ENCODE results near the gene IP6K3.

IP6K3 gene

GRCh38 chr6:33738879-33739278 is 7.8 kb downstream of the IP6K3 start:
- DNase-seq = no peak

DNA sequence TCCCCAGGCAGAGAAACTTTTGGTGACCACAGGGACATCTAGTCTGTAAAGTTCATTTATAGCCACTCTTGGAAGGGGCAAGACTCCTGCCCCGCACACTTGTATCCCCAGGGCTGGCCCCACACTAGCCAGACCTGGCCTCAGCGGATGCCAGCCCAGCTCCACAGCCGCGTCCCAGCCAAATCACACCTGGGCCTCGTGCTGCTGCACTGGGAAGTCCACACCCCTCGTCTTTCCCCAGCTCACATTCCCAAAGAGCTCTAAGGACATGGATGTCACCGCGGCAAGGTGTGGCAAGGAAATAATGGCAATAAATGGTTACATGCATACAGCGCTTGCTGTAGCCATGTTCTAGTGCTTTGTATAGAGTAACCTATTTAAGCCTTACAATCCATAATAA is 8.6 kb downstream of the IP6K3 start:
- DNase-seq = no peak

DNA sequence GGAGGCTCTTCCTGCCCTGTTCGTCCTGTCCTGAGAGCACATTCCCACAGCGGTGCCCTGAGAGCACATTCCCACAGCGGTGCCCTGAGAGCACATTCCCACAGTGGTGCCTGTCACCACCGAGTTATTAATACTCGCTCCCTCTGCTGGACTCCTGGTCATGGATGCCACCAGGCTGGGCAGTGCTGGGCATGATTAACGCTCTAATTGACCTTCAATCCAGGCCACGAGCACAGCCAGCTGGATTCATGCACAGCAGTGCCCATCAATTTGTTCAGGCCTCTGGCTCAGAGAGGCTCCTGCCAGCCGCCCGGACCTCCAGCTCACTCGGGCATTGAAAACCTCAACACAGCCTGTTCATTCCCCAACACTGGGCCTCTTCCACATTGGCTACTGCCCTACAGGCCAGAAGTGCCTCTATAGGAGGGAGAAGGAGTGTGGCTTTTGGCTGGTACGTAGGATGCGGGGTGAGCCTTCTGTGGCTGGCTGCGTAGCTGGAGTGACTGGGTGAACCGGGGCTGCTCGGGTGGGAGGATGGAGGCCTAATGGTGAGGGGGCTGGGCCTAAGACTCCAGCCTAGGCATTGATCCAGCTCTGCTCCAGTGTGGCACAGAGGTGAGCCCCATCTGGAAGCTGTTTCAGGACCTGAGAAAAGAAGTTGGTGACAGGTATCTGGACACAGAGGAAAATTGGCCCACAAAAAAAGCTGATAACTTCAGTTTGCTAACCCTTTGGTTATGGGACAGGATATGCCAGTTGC is 9.3 kb downstream of the IP6K3 start:
- DNase-seq = no peak

DNA sequence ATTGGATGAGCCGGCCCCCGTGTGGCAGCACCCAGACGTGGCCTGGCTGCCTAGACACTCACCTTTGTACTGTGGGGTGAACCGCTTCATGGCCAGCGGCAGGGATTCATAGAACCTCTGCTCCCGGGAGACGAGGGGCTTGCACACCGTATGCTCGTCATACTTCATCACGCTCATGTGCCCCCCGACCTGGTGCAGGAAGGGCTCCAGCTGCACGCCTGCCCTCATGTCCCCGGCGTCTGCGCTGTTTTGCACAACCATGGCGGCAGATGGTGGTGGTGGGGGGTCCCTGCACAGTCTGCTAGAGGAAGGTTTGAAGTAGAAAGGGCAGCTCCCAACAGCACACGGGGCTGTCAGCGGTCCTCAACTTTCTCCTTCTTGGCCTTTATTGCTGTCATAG is 11.5 kb downstream of the IP6K3 start:
- DNase-seq = no peak

DNA sequence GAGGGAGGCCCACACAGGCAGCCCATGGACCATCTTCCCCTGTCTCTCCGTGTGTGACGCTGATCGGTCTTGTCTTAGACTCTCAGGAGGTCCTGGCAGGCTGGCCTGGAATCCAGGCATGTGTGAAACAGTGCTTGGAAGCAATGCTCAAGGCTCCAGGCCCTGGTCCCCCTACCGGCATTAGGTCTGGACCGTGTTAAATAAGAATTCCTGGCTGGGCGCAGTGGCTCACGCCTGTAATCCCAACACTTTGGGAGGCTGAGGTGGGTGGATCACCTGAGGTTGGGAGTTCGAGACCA is 13.0 kb downstream of the IP6K3 start:
- DNase-seq = no peak

DNA sequence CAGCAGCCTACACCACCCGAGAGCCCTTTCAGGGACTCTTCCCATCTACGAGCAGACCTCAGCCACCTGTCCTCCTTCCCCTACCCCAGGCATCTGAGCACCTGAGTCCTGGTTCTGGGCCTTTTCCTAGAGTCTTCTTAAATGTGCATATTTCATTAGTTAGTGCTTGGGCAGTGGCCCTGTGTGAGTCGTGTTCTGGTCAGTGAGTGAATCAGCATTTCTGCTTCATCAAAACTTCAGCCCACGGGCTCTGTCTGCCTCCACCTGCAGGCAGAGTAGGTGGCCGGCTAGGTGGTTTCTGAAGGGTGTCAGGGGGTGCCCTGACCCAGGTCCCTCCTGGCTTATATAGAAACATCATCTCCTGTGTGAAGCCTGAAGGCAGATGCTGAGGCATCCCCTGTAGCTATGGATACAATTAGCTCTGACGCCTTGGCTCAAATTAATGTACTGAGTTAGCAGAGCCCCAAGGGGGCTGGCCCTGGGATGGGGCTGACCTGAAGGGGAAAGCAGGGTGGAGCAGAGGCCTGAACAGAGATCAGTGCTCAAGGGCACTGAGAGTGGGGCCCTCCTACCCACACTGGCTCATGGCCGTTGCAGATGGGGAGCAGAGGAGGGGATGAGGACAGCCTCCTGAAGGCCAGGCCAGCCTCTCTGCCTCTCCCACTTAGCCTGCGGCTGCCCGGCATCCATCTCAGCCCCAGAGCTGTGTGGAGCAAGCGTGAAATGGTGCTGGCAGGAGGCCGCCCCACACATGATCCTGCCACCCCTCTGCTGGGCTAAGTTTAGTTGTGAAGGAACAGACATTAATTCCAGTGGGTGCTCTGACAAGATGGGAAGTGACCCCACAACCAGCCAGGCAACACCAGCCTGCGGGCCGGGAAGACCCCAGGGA is 13.6 kb downstream of the IP6K3 start:
- DNase-seq = no peak

GRCh38 chr6:33732385-33732784 is 14.3 kb downstream of the IP6K3 start:
- no peak for DNase-seq

DNA sequence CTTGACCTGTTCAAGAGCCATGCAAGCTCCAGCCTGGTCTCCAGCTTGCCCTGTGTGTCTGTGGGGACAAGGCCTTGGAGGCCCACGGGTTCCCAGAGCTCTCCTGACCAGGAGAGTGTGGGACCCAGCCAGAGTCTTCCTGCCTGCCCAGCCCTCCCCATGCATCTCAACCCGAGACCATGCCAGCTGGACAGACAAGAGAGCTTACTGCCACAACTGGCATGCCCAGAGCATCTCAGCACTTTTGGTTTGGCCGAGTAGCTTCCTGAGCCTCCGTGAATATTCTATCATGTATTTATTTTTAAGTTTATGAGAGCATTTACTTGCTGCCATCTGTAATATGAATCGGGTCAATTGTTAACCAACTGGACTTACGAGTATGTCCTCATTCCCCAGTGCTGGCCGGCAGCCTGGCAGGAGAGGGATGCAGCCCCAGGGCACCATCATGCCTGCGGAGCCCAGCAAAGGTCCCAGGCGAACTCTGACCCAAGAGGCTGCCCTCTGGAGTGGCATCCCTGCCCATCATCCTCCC is 14.9 kb downstream of the IP6K3 start:
- DNase-seq = no peak

DNA sequence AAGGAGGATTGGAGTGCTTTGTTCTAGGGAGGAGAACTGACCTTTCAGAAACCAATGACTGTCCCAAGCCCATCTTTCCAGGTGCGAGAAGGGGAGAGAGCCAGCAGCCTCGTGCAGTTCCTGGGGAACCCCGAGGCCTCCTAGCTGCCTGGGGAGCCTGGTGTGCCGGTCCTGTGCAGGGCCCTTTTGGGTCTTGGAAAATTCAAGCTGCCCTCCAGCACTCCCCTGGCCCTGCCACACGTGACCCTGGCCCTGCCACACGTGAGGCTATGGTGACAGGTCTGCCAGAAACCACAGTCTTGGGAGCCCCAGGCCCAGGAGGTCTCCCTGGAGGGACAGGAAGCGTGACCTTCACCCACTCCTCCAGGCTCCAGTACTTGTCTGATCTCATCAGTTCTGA is 15.7 kb downstream of the IP6K3 start:
- DNase-seq = no peak

GRCh38 chr6:33730611-33731010 is 16.1 kb downstream of the IP6K3 start:
- DNase-seq = no peak

DNA sequence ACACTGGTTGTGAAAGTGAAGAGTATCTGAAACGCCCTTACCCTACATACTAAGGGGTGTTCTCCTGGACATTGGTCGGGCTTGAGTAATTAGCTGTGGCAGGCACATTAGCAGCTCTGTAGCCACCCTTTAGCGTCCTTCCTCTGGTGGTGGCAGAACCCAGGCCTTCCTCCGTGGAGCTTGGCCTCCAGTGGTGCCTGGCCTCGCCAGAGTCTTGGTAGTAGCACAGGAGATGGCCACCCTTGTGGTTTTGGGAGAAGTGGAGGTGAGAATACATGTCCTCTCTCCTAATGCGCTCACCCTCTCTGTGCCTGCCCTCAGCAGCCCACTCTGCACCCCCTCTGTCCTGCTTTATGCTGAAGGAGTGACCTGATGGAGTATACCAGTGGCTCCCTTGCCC is 17.6 kb downstream of the IP6K3 start:
- DNase-seq = no peak

DNA sequence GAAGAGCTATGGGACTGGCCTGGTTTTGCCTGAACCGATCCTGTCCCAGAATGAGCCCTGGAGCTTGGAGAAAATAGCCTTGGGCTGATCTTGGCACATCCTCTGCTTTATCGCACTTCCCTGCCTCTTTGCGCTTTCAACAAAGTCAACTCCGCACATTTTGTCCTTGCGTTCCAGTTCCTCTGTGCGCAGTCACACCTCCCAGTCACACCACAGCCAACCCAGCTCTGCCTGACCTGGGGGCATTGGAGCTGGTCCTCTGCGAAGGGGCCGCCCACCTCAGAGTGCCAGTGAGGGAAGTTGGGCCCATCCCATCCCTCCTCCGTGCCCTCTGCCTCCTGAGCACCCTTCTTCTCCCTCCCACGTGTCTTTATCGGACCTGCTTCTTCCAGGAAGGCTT is 18.3 kb downstream of the IP6K3 start:
- DNase-seq = no peak

DNA sequence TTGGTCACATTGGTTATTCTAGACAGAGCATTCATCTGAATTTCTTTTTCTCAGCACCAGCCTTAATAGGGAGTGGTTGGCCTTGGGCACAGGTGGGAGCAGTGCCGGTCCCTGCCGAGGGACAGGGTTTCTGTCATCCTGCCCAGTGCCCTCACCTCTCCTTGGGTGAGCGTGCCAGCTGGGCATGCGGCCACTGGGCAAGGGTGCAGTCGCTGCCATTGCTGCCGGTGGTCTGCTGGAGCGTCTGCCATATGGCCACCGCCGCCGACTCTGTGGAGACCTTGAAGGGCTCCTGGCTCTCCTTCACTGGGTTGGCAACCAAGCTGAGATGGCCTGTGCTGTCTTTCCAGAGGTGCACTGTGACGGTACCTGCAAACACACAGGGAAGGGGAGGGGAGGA is 18.8 kb downstream of the IP6K3 start:
- DNase-seq = no peak

- no peak for DNase-seq
Measured at GRCh38 chr6:33727126-33727525, 19.6 kb downstream of the IP6K3 start.

DNA sequence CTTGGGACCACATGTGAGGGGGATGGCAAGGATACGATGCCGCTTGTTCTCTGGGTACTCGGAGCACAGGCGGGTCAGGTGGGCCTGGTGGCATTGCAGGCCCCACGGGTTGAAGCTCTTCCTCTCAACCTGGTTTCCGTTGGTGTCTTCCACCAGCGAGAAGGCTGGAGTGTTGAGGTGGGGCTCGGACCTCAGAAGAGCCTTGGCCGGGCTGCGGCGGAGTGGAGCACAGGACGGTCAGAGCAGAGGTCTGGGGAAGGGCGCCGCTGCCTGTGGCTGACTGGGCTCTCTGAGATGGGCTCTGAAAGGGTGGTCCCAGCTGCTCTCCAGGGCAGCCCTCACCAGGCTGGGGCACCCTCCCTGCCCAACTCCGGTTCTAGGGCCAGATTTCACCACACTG is 20.0 kb downstream of the IP6K3 start:
- no peak for DNase-seq

DNA sequence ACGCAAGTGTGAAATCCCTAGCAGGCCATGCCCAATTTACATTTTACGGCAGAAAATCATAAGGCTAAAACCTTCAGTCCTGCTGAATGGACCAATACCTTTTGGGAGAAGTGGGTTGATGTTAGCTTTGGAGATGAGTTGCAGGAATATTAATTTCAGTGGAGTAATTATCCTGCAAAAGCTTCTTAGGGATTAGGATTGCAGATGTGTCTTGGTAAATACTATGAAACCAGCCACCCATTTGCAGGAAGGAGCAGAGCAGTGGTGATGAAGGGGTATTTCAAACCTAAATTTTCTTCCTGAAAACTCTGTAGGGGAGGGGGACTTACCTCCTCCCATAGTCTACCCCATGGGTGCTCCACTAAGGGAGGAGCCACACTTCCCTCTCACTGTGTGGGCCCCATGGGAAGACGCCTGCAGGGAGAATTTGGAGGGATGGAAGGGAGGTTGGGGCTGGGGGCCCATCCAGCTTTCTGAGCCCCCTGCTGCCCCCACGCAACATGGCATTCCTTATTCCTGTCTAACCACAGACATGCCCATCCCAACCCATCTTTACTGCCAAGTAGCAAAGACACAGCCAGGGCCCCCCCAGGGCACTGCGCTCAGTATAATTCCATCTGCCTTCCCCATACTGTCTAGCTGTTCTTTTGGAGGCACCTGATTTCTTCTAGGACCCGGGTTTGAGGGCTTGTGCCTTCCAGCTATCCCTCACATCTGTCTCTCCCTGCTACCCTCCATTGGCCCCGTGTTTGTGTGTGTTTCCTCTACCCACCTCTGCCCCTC is 20.6 kb downstream of the IP6K3 start:
- no peak for DNase-seq

DNA sequence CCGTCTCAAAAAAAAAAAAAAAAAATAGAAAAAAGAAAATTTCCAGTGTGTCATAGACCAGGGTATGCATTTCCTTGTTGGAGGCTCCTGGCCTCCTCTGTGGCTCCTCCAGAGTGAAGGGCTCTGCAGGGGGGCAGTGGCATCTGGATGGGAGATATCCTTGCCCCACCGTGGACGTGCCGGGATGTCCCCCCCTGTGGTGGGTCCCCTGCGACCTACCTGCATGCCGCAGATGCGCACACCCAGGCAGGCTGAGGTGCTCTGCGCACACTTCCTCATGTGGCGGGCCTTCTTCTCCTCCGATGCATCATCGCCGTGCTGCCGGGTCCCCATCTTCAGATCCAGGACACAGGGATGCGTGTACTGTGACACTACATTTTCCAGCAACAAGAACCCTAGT is 21.5 kb downstream of the IP6K3 start:
- DNase-seq = no peak

DNA sequence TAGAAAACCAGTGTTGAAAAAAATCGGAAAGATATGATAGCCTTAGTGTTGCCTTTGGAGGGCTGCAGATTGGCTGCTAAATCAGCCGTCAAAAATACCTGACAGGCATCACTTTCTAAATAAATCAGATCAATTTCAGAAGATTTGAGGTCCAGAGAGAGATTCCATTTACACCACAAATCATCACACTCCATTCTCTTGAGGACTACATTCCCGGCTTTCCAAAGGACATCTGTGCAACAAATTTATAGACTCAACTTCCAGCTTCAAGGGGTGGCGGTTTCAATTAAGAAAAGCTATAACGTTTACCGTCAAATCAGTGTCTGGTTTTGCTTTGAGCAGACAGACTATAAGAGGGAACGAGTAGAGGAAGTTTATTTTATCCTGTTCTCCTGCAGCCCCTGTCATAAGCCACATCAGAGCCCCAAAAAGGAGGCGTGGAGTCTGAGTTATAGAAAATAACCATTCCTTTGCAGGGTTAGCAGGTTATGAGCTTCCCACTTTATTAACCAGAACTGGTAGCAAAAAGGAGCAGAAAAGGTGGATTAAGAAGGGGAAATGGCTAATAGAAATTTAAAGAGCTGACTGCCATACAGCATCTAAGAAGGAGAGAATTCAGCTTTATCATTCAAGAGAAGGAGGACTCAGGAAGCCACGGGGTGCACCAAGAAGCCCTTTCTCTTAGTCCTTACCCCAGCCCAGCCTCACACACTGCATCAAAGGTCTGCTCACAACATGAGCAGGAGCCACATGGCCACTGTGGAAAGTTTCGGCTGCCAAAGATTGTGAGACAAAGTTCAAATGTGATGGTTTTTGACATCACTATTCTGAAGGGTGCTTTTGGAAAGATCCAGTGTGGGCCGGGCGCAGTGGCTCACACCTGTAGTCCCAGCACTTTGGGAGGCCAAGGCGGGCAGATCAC is 22.3 kb downstream of the IP6K3 start:
- no peak for DNase-seq

DNA sequence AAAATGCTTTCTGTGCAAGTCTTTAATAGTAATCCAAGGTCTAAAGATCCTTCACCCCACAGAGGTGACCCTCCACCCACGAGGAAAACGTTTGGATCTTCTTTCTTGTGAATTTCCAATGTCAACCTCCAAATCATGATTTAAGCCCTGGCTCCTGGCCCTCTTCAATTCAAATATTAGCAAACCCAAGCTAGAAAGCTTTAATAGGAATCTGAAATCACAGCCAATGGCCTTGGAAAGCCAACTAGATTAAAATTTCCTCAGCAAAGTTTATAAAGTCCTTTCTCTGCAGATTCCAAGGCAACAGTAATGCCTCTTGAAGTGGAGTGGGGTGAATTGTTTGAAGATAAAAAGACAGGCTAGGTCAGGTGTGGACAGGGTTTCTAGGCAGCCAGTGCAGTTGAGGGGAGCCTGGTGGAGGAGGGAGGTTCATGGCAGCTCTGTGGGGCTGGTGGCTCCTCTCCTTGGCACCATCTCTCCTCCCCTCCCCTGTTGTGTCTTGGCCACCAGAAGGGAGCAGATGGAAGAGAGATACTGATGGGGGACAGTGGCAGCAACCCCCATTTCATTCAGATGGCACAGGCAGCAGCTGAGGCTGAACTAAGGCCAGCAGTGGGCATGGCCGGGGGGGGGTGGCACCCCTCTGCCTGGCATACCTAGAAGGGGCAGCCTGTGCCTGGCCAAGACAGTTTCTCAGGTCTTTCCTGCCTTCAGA is 23.2 kb downstream of the IP6K3 start:
- DNase-seq = no peak

DNA sequence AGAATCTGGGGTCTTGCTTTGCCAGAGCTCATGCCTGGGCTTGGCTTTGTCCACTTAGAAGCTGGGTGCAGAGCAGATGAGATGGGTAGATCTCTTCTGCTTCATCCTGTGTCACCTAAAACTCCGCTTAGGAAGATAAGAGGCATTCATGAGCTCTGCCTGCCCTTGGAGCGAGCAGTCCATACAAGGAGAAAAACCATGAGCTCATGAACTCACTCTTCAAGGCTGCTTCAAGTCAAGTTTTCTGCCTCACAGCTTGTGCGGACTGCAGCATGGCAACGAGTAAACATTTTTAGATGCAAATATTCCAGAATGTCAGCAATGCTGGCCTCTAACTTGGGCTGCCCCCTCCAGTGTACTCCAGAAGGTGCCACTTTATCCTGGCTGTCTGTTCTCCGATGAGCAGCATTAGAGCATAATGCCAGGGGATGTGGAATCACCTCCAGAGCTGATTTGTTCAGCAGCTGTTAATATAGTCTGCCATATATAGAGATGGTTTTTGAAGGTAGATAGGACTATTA is 24.5 kb downstream of the IP6K3 start:
- no peak for DNase-seq

DNA sequence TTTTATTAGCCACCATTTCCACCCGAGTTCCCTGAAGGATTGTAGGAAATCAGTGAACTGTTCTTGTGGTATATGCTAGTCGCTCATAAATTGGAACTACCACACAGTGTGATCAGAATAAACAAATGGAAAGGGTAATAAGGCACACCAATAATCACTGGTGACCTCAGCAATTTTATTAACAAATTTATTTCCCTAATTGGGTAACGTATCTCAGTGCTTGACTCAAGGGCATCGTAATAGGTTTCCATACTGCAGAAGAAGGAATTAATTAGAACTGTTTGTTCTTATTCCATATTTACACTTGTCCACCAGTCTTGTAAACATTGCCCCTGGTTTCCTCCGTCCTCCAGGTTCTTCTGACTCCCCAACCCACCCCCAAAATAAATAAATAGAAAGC is 25.2 kb downstream of the IP6K3 start:
- DNase-seq = no peak

All from activated gamma-delta T cell (primary cell).